Breast epithelium (tissue), 4 donors: ENCODE measurements around the gene BCAT1. TPM values are rescaled to one million over a fixed set of nuclear protein-coding genes. Genes with fewer than 3 reads are reported as not detected.
"Not testable (repeated sequence)": the region's sequence is repeated elsewhere in the genome, so short reads cannot be mapped to it uniquely, and the experiment has no call there.

ENCODE experiments used
- DNase-seq, 2 donors: peaks; one replicate each; pipeline ENCODE4 v3.0.0-alpha.2; 2019; ENCODE audit warnings: low spot score in 2 of 2
- H3K27ac ChIP-seq, 2 donors: fragments of 200-600 bp; sonication (generic) in 1 of 2; one replicate each; pipeline ENCODE4 v1.5.1; 2016 to 2019; ENCODE audit warnings: mild to moderate bottlenecking in 1 of 2
- H3K27me3 ChIP-seq, 2 donors: fragments of 200-600 bp; sonication (generic) in 1 of 2; one replicate each; pipeline versions ENCODE4 v1.5.1 to v1.6.0; 2017 to 2019; ENCODE audit warnings: control low read depth in 1 of 2, mild to moderate bottlenecking in 1 of 2
- H3K36me3 ChIP-seq: fragments of 200-600 bp; one replicate; pipeline ENCODE4 v1.5.1; 2019
- H3K4me1 ChIP-seq, 2 donors: fragments of 200-600 bp; sonication (generic); one replicate each; pipeline ENCODE4 v1.5.1; 2016 to 2019; ENCODE audit warnings: control low read depth in 1 of 2
- H3K4me3 ChIP-seq, 3 donors: fragments of 200-600 bp; sonication (generic); 1 replicate in 2 of 3; 2 replicates in 1 of 3; pipeline ENCODE4 v1.5.1; 2016 to 2019; ENCODE audit warnings: mild to moderate bottlenecking in 3 of 3, moderate library complexity in 2 of 3
- H3K9me3 ChIP-seq, 2 donors: fragments of 200-600 bp; sonication (generic) in 1 of 2; one replicate each; pipeline ENCODE4 v1.5.1; 2016 to 2019; ENCODE audit warnings: control low read depth in 1 of 2
- POLR2A ChIP-seq: fragments of 450-650 bp; IDR thresholded peaks from one replicate; pipeline ENCODE4 v1.6.1; 2016; ENCODE audit warnings: antibody characterized with exemption, mild to moderate bottlenecking, moderate library complexity
- POLR2AphosphoS5 ChIP-seq, 3 donors: sonication (generic); formaldehyde crosslinking; IDR thresholded peaks; one replicate each; pipeline ENCODE4 v1.6.1; 2017; ENCODE audit warnings: antibody characterized with exemption in 3 of 3
- intact Hi-C: fragments of 100-400 bp; cut with DNase I; formaldehyde crosslinking; loops from one replicate; pipeline ENCODE4 v1.15.1; 2023; ENCODE audit warnings: low total_unique reads
- total RNA-seq, 3 donors: library from RNA; depleted of rRNA; stranded (reverse); fragments of >200 nt; gene quantifications; one replicate each; pipeline ENCODE4 v1.1.0, GENCODE V29; 2016
- TF ChIP-seq, protein P1 (sequence below), 3 donors: fragments of 450-650 bp; IDR thresholded peaks; one replicate each; pipeline ENCODE4 v1.5.1; 2016 to 2017; ENCODE audit warnings: antibody characterized with exemption in 3 of 3, mild to moderate bottlenecking in 3 of 3, moderate library complexity in 3 of 3

Gene BCAT1
- total RNA-seq, 3 donors from 2014 or later, result 8.8 to 35.8 (median 12.1) TPM

DNA sequence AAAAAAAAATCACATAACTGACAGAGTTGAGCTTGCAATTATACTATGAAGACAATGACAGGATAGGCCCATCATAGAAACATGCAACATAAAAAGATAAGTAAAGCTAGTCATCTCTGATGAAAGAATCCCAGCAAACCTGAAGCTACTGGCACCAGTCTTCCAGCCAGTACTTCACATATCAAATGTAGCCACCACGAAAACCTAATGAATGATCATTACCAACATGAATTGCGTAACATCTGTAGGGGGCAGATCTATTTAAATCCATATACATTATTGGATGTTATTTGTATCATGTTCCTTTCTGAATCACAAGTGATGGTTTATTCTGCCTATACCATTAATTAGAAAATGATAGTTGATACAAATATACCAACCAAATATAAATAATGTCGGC, 73.9 kb downstream of the BCAT1 start:
- H3K4me1 ChIP-seq, result no peaks in the 10 kb centered on the region

GRCh38 chr12:24872211-24872610, 76.7 kb downstream of the BCAT1 start:
- no peak overlapping the region for H3K4me3 ChIP-seq
- intact Hi-C loops, result no loop called here
- TF ChIP-seq POLR2AphosphoS5 (IDR thresholded peaks at IDR 0.05), result no peak
- no peak for TF ChIP-seq POLR2A
- TF ChIP-seq, protein P1, sequence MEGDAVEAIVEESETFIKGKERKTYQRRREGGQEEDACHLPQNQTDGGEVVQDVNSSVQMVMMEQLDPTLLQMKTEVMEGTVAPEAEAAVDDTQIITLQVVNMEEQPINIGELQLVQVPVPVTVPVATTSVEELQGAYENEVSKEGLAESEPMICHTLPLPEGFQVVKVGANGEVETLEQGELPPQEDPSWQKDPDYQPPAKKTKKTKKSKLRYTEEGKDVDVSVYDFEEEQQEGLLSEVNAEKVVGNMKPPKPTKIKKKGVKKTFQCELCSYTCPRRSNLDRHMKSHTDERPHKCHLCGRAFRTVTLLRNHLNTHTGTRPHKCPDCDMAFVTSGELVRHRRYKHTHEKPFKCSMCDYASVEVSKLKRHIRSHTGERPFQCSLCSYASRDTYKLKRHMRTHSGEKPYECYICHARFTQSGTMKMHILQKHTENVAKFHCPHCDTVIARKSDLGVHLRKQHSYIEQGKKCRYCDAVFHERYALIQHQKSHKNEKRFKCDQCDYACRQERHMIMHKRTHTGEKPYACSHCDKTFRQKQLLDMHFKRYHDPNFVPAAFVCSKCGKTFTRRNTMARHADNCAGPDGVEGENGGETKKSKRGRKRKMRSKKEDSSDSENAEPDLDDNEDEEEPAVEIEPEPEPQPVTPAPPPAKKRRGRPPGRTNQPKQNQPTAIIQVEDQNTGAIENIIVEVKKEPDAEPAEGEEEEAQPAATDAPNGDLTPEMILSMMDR (IDR thresholded peaks at IDR 0.05), result no peak
- DNase-seq, result no peak
- no peaks in the 10 kb centered on the region for H3K9me3 ChIP-seq
- H3K27ac ChIP-seq, result no peak overlapping the region
- no peaks in the 10 kb centered on the region for H3K4me1 ChIP-seq
- H3K27me3 ChIP-seq, result no peaks in the 10 kb centered on the region
- no peaks in the 10 kb centered on the region for H3K36me3 ChIP-seq

More for the DNA sequence above, 73.9 kb downstream of the BCAT1 start:
- TF ChIP-seq POLR2AphosphoS5 (IDR thresholded peaks at IDR 0.05), result no peak
- TF ChIP-seq, protein P1 (IDR thresholded peaks at IDR 0.05), result no peak
- TF ChIP-seq POLR2A, result no peak
- no peaks in the 10 kb centered on the region for H3K9me3 ChIP-seq
- intact Hi-C loops, result no loop called here
- DNase-seq, result no peak
- no peak overlapping the region for H3K4me3 ChIP-seq
- no peak overlapping the region for H3K27ac ChIP-seq
- no peaks in the 10 kb centered on the region for H3K27me3 ChIP-seq
- no peaks in the 10 kb centered on the region for H3K36me3 ChIP-seq

DNA sequence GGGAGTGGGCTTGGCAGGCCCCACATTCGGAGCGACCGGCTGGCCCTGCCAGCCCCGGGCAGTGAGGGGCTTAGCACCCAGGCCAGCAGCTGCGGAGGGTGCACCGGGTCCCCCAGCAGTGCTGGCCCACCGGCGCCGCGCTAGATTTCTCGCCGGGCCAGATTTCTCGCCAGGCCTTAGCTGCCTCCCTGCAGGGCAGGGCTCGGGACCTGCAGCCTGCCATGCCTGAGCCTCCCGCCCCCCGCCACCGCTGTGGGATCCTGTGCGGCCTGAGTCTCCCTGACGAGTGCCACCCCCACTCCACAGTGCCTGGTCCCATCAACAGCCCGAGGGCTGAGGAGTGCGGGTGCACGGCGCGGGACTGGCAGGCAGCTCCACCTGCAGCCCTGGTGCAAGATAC, 82.8 kb downstream of the BCAT1 start:
- H3K36me3 ChIP-seq, H3K27me3 ChIP-seq, DNase-seq, H3K4me3 ChIP-seq, intact Hi-C loops, H3K4me1 ChIP-seq, H3K9me3 ChIP-seq, H3K27ac ChIP-seq: not testable (repeated sequence)

DNA sequence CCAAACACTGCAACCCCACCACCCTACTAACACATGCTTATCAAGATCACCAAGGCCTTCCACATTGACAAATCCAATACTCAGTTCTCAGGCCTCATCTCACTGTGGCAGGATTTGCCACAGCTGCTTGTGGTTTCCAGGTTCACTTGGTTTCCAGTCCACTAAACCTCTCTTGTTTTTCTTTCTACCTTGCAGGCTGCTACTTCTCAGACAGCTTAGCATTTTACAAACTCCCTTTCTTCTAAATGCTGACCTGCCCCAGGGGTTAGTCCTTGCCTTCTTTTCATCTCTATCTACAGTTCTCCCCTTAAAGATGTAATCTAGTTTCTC, 84.1 kb downstream of the BCAT1 start:
- no peaks in the 10 kb centered on the region for H3K27me3 ChIP-seq
- no peaks in the 10 kb centered on the region for H3K4me1 ChIP-seq
- no peak for DNase-seq
- H3K4me3 ChIP-seq, result no peak overlapping the region
- TF ChIP-seq POLR2AphosphoS5 (IDR thresholded peaks at IDR 0.05) (no peak), POLR2A (no peak)
- TF ChIP-seq, protein P1 (IDR thresholded peaks at IDR 0.05), result no peak
- H3K36me3 ChIP-seq, result no peaks in the 10 kb centered on the region
- intact Hi-C loops, result no loop called here
- peaks cover 0 to 6% of the 10 kb centered on the region in 2 donors for H3K9me3 ChIP-seq
- no peak overlapping the region for H3K27ac ChIP-seq

- intact Hi-C loops, result no loop called here
- Histone ChIP-seq H3K27ac (no peak overlapping the region), H3K9me3 (peaks cover 0 to 6% of the 10 kb centered on the region in 2 donors), H3K36me3 (no peaks in the 10 kb centered on the region), H3K4me1 (no peaks in the 10 kb centered on the region), H3K4me3 (no peak overlapping the region), H3K27me3 (no peaks in the 10 kb centered on the region)
- DNase-seq, result no peak
- no peak for TF ChIP-seq POLR2A
- no peak for TF ChIP-seq POLR2AphosphoS5 (IDR thresholded peaks at IDR 0.05)
- TF ChIP-seq, protein P1 (IDR thresholded peaks at IDR 0.05), result no peak
Measured at GRCh38 chr12:24861766-24862540, 86.9 kb downstream of the BCAT1 start.
